Neutrophil (primary cell): ENCODE data around the gene ARMC5.

Source experiments
- H3K27ac ChIP-seq: fragments of 200-600 bp; sonication (generic); 2 replicates; pipeline ENCODE4 v1.5.1; 2016; ENCODE audit warnings: mild to moderate bottlenecking, moderate library complexity
- H3K27me3 ChIP-seq: fragments of 200-600 bp; sonication (generic); 2 replicates; pipeline ENCODE4 v1.6.0; 2016; ENCODE audit warnings: mild to moderate bottlenecking
- H3K36me3 ChIP-seq: fragments of 200-600 bp; sonication (generic); 2 replicates; pipeline ENCODE4 v1.5.1; 2017
- H3K4me1 ChIP-seq, 2 experiments: fragments of 200-600 bp in 1 of 2; sonication (generic) in 1 of 2; 1 replicate in 1 of 2; 2 replicates in 1 of 2; pipeline versions ENCODE4 v1.5.1 to v1.6.1; 2013 to 2016; ENCODE audit warnings: low read depth in 1 of 2, low read length in 1 of 2, mild to moderate bottlenecking in 1 of 2, moderate library complexity in 1 of 2; ENCODE audit not compliant: control insufficient read depth in 1 of 2, insufficient read depth in 1 of 2
- H3K4me3 ChIP-seq, 2 experiments: fragments of 200-600 bp in 1 of 2; sonication (generic) in 1 of 2; 1 replicate in 1 of 2; 2 replicates in 1 of 2; pipeline ENCODE4 v1.5.1; 2013 to 2016; ENCODE audit warnings: low read depth in 1 of 2, low read length in 1 of 2, mild to moderate bottlenecking in 1 of 2, moderate library complexity in 1 of 2
- H3K9me3 ChIP-seq: fragments of 200-600 bp; sonication (generic); 2 replicates; pipeline ENCODE4 v1.5.1; 2016
- TF ChIP-seq, protein P1 (sequence below): fragments of 200-600 bp; sonication (generic); IDR thresholded peaks from 2 replicates; pipeline ENCODE4 v1.5.1; 2016; ENCODE audit warnings: antibody characterized with exemption

Gene ARMC5

GRCh38 chr16:31493506-31494125, 34.3 kb downstream of the ARMC5 start:
- Histone ChIP-seq H3K9me3 (no peaks in the 10 kb centered on the region), H3K27me3 (peaks cover 3% of the 10 kb centered on the region), H3K27ac (no peak overlapping the region), H3K4me3 (no peak overlapping the region), H3K36me3 (peaks cover 51% of the 10 kb centered on the region), H3K4me1 (no peaks in the 10 kb centered on the region)
- TF ChIP-seq, protein P1, sequence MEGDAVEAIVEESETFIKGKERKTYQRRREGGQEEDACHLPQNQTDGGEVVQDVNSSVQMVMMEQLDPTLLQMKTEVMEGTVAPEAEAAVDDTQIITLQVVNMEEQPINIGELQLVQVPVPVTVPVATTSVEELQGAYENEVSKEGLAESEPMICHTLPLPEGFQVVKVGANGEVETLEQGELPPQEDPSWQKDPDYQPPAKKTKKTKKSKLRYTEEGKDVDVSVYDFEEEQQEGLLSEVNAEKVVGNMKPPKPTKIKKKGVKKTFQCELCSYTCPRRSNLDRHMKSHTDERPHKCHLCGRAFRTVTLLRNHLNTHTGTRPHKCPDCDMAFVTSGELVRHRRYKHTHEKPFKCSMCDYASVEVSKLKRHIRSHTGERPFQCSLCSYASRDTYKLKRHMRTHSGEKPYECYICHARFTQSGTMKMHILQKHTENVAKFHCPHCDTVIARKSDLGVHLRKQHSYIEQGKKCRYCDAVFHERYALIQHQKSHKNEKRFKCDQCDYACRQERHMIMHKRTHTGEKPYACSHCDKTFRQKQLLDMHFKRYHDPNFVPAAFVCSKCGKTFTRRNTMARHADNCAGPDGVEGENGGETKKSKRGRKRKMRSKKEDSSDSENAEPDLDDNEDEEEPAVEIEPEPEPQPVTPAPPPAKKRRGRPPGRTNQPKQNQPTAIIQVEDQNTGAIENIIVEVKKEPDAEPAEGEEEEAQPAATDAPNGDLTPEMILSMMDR = no peak

DNA sequence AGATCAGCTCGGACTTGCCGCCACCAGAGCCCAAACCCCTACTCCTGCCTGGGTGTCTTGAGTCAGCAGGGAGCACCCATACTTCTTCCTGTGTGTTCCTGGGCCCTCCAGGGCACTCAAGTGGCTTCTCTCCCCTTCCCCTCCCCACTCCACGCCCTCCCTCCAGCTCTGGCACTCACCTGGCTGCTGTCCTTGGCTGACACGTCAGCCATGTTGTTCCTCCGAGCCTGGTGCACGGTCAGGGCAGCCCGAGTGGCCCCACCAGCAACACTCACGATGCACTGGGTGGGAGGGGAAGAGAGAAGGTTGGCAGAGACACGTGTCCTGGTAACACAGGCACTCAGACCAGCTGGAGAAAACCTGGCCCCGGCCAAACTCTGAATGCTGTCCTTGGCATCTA, 37.4 kb downstream of the ARMC5 start:
- H3K4me1 ChIP-seq = no peaks in the 10 kb centered on the region
- peaks cover 67% of the 10 kb centered on the region for H3K36me3 ChIP-seq
- no peaks in the 10 kb centered on the region for H3K27me3 ChIP-seq
- TF ChIP-seq, protein P1 = no peak
- H3K27ac ChIP-seq = no peak overlapping the region
- H3K9me3 ChIP-seq = no peaks in the 10 kb centered on the region
- H3K4me3 ChIP-seq = no peak overlapping the region

DNA sequence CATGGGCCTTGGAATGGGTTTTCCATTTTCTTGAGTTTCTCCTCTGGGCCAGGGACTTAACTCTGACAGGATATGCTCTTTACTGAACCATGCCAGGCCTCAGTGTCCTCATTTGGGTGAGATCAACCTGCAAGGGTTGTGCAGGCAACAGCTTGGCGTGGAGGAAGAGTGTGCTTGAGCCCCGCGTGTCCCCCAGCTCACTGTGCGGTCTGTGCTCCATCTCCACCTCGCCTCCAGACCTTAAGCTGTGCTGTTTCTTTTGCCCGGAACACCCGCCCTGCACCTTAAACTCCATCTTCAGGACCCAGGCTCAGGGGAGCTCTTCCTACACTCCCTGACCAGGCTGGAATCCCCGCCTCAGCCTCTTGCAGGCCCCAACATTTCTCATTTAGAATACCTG, 39.2 kb downstream of the ARMC5 start:
- Histone ChIP-seq H3K4me1 (no peaks in the 10 kb centered on the region), H3K27ac (no peak overlapping the region), H3K36me3 (peaks cover 50% of the 10 kb centered on the region), H3K27me3 (no peaks in the 10 kb centered on the region), H3K9me3 (no peaks in the 10 kb centered on the region), H3K4me3 (no peak overlapping the region)
- TF ChIP-seq, protein P1 = no peak

DNA sequence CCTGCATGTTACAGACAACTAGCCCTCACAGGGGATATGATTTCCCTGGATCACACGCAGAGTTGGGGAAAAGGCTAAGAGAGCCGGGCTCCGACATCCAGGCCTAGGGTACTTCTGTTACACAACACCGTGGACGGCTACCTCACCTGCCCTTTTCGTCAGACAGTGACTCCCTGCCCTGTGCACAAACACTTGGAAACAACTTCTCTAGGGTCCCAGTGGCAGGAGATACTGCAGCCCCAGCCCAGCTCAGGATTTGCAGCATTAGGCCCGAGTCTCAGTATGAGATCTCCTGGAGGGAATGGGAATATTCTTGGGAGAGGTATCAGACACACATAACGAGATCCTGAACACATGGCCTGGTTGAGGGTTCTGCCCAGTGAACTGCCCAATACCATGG, 40.6 kb downstream of the ARMC5 start:
- Histone ChIP-seq H3K27me3 (no peaks in the 10 kb centered on the region), H3K27ac (no peak overlapping the region), H3K36me3 (peaks cover 46% of the 10 kb centered on the region), H3K4me3 (no peak overlapping the region), H3K4me1 (no peaks in the 10 kb centered on the region), H3K9me3 (no peaks in the 10 kb centered on the region)
- TF ChIP-seq, protein P1 = no peak

DNA sequence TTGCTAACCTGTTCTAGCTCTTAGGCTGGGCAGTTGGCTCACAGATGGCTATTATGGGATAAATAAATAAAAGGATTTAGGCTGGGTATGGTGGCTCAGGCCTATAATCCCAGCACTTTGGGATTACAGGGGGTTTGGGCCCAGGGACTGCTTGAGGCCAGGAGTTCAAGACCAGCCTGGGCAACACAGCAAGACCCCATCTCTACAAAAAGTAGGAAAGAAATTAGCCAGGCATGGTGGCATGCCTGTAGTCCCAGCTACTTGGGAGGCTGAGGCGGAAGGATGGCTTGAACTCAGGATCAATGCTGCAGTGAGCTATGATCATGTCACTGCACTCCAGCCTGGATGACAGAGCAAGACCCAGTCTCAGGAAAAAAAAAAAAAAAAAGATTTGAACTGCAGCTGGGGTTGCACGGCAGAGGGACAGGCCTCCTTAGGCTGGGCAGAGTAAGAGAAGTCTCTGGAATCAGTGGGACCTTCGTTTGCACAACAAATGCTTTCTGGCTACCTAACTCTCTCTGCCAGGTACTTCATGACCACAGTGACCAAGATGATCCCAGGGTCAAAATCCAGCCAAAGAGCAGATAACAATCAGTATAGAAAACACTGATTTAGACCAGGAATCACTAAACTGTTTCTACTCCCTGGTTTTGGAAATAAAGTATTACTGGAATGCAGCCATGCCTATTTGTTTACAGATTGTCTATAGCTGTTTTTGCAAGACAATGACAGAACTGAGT, 42.1 kb downstream of the ARMC5 start:
- Histone ChIP-seq H3K9me3 (no peaks in the 10 kb centered on the region), H3K36me3 (peaks cover 40% of the 10 kb centered on the region)

More for the DNA sequence above, 42.1 kb downstream of the ARMC5 start:
- Histone ChIP-seq H3K27ac (no peak overlapping the region), H3K27me3 (no peaks in the 10 kb centered on the region), H3K4me1 (no peaks in the 10 kb centered on the region), H3K4me3 (no peak overlapping the region)
- TF ChIP-seq, protein P1 = no peak
